Pulmonary artery endothelial cell (primary cell): Measurements from ENCODE around the gene CD164L2. TPM values are rescaled to one million over a fixed set of nuclear protein-coding genes. Genes with fewer than 3 reads are reported as not detected.

Source experiments
- DNase-seq: peaks from one replicate; pipeline ENCODE4 v3.0.0-alpha.2; 2011; ENCODE audit warnings: low read depth, low spot score
- total RNA-seq: library from RNA; depleted of rRNA; stranded (reverse); fragments of >200 nt; gene quantifications from 2 replicates; pipeline ENCODE4 v1.2.3, GENCODE V29; 2014

The CD164L2 gene
- total RNA-seq, 1 donor from 2014 or later: not detected

DNA sequence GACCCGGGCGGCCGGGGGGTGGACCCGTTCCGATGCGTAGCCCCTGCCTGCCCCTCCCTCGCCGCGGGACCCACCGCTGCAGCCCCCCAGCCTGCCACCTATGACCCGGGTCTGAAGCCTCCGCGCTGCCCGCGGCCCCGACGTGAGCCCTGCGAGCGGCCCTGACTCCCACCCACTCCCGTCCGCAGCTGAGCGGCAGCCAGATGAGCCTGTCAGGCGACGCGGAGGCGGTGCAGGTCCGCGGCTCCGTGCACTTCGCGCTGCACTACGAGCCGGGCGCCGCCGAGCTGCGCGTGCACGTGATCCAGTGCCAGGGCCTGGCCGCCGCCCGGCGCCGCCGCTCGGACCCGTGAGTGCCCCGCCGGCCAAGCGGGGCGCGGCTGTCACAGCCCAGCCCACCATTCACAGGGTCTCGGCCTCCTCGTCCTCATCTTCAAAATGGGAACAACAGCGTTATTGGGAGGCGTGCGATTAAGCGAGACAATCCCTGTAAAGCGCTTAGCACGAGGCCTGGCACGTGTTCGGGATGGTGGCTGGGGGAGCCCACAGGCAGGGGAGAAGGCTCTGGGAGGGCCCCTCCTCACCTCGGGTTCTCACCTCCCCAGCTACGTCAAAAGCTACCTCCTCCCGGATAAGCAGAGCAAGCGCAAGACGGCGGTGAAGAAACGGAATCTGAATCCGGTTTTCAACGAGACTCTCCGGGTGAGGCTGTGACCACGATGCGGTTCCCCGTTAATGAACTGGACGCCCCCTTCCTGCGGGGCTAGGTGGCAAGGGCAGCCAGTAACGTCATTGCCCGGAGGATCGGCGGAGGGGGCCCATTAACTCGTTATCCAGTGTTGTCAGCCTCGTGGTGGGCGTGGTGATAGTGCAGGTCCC, 33.1 kb downstream of the CD164L2 start:
- DNase-seq: no peak

DNA sequence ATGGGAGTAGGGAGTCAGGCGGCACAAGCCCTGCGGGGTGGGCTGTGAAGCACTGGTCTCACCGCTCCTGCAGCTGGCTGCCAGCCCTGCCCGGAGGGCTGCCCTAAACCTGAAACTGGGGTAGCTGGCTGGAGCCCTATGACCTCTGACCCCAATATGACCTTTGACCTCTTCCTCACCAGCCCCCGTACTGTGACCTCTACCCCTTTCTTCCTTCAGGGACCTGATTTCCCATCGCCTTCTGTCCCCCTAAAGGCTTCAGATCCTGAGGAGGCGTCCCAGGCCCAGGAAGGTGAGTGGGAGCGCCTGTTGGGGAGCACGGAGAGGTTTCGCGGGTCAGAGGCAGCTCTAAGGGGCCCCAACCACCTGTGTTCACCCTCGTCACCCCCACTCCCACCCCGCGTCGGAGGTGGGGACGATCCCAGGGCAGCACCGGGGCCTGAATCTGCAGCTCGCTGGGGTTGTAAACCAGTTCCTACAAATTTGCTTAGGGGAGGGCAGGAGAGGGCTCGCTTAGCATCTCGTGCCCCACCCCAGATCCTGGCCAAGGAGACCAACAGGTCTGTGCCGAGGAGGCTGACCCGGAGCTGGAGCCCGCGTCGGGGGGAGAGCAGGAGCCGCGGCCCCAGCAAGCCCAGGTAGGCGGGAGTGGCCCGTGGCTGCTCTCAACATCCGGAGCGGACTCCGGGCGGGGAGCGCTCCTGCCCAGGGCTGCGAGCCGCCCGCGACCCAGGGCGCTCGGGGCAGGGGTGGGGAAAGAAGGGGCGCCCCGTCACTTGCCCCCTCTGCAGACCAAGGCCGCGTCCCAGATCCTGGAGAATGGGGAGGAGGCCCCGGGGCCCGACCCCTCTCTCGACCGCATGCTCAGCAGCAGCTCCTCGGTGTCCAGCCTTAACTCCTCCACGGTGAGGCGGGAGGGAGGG, 34.0 kb downstream of the CD164L2 start:
- DNase-seq: no peak

DNA sequence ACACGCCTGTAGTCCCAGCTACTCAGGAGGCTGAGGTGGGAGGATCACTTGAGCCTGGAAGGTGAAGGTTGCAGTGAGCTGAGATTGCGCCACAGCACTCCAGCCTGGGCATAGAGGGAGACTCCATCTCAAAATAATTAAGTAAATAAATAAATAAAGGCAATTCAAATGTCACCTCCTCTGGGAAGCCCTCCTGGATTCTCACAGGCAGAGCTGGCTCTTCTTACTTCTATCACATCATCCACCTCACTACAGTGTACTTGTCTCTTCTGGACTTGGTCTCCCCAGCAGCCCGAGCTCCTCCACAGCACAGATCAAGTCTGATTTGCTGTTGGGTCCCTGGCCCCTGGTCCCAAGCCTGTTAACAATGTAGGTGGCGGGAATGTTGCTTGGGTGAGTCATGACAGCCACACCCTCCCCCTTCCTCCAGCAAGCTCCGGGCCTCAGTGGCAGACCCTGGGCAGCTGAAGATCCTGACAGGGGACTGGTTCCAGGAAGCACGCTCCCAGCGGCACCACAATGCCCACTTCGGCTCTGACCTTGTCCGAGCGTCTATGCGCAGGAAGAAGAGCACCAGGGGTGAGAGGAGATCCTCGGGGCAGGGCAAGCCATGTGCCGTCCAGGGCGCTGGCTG, 36.0 kb downstream of the CD164L2 start:
- DNase-seq: no peak

DNA sequence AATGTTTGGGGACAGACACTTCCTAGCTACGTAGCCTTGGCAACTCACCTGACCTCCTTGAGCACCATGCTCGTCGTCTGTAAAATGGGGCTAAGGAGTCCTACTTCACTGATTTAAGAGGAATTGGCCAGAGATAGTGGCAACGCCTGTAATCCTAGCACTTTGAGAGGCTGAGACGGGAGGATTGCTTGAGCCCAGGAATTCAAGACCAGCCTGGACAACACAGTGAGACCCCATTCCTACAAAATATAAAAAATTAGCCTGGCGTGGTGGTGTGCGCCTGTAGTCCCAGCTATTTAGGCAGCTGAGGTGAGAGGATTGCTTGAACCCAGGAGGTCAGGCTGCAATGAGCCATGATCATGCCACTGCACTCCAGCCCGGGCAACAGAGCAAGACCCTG, 36.8 kb downstream of the CD164L2 start:
- no peak for DNase-seq

DNA sequence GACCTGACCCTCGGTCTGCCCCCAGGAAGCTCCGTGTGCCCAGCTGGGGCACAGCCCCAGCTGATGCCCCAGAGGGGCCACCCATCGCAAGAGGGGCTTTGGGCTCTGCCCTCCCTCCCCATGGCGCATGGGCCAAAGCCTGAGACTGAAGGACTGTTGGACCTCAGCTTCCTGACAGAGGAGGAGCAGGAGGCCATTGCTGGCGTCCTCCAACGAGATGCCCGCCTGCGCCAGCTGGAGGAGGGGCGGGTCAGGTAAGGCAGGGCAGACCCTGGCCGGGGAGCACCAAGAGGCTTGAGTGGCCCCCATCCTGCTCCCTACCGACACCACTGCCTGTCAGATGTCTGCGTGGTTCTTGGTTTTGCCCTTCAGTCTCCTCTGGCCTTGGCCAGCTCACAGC, 37.9 kb downstream of the CD164L2 start:
- no peak for DNase-seq

DNA sequence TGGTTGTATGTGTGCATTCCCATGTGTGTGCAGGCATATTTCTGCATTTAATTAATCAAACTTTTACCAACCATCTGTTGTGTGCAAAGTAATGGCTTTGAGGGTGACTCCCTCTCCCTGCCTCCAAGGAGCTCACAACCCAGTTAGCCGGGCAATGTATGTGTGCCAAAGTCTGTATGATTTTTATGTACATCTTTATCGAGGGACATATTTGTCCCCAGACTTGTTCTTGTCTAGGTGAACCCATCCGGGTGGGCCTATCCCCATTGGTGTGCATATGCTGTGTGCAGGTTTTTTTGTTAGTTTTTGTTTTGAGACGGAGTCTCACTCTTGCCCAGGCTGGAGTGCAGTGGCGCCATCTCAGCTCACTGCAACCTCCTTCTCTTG, 39.5 kb downstream of the CD164L2 start:
- no peak for DNase-seq

DNA sequence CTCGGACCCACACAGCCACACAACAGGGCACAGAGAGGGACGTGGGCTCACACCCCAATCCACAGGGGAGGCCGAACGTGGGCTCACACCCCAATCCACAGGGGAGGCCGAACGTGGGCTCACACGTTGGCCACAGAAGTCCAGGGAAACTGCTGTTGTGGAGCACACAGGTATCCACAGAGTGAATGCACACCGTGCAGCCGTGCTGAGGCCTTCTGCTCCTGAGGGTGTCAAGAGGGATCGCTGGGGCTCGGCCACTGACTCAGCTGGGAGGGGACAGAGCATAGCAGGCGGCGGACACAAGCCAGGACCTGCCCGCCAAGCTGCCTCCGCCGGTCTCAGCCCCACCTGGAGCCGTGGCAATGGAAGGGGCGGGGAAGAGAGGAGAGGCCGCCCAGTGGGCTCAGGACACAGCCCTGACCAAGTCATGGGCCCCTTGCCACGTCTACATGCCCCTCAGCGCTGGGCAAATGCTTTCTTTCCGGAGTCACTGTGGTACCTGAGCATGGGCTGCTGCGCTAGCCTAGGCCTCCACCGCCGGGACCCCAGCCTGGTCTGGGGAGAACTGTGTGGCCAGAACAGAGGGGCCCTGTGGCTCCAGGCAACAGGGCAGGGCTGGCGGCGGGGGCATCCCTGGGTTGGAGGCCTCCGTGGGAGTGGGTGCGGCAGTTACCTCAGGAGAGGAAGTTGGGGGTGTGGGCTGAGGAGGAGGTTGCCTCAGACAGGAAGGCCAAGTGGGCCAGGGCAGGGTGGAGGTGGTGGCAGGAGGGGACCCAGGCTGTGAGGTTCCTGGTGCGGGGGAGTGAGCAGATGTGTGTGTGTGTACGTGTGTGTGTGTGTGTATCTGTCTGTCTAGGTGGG, 40.1 kb downstream of the CD164L2 start:
- no peak for DNase-seq

DNA sequence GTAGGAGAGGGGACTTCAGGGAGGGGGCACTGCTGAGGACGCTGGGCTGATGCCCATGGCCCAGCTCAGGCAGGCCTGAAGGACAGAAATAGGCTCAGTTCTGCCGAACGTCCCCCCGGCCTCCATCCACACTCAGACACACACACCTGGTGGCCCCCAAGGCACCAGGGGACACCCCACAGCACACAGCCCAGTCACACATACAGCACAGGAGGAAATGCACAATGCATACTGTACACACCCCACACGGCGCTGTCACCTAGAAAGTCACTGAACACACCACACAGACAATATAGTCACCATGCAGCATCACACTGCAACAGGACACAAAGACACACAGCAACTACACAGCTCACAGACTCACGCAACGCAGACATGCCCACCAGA, 40.7 kb downstream of the CD164L2 start:
- no peak for DNase-seq

DNA sequence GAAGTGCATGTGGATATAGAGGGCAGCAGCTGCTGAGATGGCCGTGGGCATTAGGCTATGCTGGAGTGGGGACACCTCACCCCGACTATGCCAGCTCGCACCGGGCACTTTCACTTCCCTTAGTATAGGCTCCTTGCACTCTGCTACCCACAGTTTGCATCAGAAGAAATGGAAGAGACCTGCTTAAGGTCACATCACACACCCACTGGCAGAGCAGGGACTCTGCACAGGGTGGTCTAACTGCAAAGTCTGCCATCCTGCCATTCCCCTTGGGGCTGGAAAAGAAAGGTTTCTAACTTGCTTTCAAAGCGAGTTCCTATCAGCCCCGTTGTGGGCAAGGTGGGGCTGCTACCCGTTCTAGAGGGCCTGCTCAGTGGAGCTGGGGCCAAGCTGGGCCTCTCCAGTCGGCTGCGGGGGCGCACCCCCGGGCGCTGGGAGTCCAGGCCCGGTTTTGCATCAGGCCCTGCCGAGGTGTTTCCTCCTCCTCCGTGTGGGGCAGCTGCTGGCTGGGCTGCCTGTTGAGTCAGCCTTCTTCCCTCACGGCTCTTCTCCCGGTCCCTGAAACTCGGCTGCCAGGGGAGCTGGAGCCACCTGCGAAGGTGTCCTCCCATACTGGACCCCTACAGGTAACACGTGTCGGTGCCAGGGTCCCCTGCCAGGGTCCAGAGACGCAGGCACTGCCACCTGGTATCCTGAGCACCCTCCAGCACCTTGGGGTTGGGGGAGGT, 41.4 kb downstream of the CD164L2 start, which contains the start of gene SYTL1:
Gene SYTL1 (plus strand): TSS at position 498 of the 728 bp plus-strand sequence. CDS start 3,313 bp downstream, outside the sequence.
- no peak for DNase-seq

DNA sequence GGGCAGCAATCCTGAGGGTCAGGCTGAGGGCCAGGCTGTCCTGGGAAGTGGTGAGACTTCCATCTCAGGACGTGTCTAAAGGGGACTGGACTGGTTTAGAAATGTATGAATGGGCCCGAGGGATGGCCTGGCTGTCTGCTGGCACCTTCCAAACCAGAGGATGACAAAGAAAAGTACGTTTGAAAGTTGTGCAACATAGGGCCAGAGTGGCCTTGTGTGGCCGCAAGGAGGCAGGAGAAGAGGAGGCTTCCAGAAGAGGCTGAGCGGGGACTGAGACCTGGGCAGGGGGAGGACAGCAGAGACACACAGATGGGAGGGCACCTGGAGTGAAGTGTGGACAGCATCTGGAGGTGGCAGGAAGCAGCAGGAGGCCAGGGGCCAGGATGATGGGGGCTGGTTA, 43.9 kb downstream of the CD164L2 start:
- no peak for DNase-seq

DNA sequence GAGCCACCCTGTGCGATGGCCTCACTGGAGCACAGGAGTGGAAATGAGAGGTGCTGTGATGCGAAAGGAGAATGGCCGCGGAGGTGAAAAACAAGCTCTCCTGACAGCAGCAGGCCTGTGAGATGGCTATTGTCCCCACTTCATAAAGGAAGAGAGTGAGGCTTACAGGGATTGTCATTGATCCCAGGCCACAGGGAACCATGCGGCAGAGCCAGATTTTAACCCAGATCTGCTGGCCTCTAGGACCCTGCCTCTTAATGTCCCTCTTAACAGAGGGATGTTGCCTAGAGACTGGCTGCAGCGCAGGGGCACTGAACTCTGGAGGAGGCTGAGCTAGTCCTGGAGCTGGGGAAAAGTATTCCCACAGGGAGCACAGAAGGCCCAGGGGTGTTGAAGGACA, 44.4 kb downstream of the CD164L2 start:
- no peak for DNase-seq

DNA sequence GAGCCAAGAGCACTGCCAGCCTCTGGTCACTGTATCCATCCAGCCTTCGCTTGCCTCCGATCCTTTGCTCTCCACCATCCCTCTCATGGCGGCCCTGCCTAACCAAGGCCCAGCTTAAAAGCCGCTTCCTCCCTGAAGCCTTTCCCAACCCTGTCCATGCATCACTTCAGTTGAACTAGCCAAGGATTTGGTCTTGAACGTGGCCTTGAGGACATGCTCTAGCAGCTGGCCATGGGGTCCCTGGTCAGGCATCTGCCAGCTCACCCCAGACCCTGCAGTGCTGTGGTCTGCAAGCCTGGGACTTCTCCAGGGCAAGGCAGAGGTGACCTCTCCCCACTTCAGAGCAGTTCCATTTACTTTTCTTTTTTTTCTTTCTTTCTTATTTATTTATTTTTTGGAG, 46.4 kb downstream of the CD164L2 start:
- no peak for DNase-seq

DNA sequence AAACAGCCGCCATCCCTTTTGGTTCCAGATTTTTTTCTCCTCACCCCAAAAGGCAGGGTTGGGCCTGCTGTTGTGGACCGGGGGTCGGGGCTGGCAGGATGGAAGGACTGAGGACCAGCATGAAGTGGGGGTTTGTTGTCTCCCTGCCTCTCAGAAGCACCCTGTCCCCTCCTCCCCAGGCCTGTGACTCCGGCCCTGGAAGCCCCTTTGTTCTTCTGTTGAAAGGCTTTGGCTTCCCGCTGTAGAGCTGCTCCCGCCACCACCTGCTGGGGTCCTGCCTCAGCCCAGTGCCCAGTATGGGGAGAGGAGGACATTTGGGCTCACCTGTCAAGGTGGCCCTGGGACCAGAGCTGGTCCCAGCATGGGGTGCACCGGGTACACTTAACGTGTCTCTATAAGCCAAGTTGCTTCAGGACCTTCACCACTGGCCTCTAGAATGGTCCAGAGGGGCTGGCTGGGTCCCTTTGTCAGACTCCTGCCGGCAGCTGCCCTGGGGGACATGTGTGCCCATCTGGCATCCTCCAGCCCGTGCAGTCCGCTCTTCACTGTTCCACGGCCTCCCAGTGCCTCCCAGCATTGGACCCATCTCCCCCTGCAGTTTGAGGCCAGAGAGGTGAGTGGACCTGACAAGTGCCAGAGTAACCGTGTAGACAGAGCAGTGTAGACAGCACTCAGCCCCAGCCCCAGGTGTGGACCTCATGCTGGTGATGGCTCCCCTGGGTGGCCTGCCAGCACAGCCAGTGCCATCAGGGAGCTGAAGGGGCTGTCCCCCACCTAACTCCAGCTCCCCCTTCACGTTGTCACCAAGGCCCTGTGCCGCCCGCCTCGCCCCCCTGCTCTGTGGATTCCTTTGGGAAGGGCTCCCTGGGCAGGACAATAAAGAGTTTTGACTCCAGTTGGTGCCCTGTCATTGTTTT, 47.4 kb downstream of the CD164L2 start:
- no peak for DNase-seq

DNA sequence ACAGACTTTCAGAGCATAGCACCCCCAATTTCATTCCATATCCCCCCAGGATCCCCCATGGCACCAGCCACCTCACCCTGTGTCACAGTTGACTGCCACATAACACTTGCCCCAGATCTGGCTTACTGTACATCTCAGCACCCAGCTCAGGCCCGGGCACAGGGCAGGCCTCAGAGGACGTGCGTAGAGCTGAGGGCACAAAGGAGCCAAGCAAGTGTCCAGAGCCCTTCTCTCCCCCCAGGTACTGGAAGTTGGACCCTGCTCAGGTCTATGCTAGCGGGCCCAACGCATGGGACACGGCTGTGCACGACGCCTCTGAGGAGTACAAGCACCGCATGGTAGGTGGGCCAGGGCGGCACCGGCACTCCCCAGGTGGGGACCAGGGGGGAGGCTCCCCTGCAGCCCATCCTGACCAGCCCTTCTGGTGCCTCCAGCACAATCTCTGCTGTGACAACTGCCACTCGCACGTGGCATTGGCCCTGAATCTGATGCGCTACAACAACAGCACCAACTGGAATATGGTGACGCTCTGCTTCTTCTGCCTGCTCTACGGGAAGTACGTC, 49.3 kb downstream of the CD164L2 start:
- DNase-seq: no peak

DNA sequence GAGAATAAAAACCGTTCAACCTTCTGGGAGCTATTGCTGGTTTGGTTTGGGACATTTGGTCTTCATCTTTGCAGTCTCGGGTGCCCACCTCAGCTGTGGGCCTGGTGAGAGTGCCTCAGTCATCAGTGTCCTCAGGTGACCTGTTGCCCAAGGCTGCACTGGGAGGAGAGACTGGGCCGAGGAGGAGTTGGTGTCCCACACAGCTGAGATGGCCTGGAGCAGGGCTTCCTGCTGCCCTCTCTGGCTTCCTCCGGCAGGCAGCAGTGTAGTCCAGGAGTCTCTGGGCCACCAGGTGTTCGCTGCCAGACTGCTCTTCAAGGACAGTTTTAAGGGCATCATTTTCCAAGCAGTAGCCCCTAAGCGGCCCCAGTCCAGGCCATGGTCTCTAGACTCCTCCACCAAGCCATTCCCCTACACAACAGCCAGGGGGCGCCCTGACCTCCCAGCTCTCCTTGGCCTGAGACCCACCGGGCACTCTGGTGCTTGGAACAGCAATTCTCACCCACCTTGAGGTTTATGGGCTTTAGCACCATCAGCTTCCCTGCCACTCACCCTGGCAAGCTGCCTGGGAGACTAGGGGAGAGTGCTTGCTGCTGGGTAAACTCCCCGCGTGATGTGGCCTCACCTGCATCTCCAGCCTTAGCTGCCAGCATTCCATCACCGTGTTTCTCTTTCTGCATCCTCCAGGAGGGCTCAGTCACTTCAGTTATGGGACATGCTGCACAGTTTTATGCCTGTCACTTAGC, 50.4 kb downstream of the CD164L2 start:
- no peak for DNase-seq

DNA sequence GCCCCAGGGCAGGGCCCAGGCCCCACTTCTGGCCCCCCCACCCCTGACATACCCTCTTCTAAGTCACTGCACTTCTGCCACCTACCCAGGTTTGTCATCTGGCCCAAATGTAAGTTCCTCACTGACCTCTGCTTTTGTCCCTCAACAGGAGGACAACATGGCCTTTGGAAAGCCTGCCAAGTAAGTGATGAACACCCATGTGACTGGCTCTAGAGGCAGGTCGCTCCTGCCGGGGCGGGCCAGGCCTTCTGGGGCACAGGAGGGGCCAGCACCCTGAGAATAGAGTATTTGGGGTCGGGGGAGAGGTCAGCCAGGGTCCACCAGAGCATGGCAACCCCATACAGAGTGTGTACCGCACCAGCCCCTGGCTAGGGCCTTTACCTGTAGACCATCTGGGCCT, 51.2 kb downstream of the CD164L2 start:
- no peak for DNase-seq

DNA sequence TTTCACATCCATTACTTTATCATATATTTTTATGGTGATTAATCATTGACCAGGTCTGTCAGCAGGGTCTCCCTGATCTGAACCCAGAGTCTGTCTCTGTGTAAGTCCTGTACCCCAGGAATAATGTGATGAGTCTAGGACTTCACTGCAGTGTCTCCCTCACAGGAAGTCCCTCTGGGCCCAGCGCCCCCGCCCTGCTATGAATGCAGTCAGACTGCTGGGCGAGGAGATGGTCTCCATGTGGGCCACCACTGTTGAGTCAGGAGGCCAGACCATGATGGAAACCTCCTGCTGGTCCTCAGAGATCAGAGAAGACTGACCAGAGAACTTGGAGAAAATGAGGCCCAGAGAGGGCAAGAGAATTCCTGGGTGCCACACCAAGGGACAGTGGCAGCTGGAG, 51.7 kb downstream of the CD164L2 start:
- DNase-seq: no peak

DNA sequence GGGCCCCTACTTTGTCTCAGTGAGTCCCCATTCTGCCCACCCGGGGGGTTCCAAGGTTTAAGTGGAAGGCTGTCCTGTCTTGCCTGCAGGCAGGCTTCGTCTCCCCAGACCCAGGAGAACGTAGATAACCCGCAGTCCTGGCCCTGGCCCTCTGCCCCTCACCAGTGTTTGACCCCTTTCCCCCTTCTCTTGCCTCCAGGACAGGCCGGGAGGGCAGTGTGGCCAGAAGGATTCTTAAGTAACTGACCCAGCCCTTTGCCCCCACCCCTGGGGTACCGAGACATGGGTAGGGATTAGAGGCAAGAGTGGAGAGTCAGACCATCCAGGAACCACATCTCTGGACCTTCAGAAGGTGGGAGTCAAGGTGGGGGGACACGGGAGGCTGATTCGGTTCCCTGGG, 52.3 kb downstream of the CD164L2 start:
- DNase-seq: no peak
